HG03565 (cell line): ENCODE data around the gene ZG16B.

Experiments
- ATAC-seq: cut with Tn5 transposase; IDR thresholded peaks from one replicate; pipeline ENCODE4 v1.9.1; 2021; ENCODE audit warnings: mild to moderate bottlenecking, moderate library complexity; ENCODE audit not compliant: unreplicated experiment

Gene ZG16B

DNA sequence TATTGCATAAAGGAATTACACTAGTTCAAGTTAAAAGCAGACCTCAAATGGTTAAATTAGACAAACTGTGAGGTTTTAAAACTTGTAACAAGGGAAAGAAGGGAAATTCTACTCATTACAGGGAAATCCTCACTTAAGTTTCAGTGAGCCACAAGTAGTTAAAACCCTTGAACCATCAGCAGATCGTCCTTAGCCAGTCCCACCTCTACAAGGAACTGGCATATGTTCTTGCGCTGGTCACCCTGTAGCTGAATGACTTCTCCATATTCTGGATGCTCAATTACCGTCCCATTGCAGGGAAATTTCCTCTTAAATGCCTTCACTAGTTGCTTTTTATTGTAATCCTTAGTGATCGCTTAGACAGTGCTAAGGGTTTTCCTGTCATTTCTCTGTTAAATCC lies 7.6 kb upstream of the ZG16B start:
- ATAC-seq: no peak

GRCh38 chr16:2824626-2825025 lies 5.5 kb upstream of the ZG16B start:
- ATAC-seq: no peak

DNA sequence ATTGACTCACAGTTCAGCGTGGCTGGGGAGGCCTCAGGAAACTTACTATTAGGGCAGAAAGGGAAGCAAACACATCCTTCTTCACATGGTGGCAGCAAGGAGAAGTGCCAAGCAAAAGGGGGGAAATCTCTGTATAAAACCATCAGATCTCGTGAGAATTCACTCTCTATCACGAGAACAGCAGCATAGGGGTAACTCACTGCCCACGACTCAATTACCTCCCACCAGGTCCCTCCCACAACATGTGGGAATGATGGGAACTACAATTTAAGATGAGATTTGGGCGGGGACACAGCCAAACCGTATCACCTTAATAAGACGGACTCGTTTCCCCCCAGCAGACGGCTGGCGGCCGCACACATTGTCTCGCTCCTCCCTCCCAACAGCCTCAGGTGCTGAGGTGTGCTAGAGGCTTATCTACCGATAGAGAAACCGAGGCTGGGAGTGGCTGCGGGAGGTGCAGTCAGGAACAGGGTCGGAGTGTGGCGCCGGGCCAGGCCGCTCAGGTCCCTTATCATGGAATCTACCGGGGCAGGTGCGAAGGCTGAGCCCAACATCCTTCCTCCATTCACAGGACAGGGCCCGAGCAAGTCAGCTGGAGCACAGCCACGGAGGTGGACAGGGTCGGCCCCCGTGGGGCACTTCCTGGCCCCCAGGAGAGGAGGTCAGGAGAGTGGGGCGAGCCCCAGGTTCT lies 4.9 kb upstream of the ZG16B start:
- ATAC-seq: no peak

- no peak for ATAC-seq
Observed at GRCh38 chr16:2825906-2826305, 4.2 kb upstream of the ZG16B start.

DNA sequence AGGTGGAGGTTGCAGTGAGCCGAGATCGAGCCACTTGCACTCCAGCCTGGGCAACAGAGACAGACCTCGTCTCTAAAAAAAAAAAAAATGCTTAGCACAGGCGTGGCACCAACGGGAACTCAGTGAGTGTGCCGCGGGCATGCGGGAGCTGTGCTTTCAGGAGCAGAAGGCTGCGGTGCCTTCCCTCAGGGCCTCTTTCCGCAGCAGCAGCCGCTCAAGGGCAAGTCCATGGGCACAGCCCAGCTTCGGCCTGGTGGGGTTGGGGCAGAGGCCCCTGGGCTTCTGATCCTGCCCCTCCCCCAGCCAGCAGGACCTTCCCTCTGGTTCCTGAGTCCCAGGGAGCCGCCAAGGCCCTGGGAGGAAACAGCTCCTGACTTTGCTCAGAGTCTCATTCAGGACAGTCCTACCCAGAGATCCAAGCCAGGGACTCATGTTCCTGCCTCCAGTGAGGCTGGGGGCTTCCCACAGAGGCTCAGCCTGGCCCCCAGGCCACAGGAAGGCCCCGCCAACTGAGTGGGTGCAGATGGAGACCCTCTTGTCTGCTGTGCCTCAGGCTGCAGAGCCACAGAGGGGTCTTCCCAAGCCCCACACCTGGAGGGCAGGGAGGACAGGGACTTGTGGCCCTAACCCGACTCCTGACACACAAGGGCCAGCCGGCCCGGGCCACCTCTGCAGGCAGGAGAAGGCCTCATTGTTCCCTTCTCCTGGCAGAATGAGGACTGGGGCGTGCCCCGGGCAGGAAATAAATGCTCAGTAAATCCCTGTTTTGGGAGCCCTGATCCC lies 3.3 kb upstream of the ZG16B start:
- no peak for ATAC-seq

DNA sequence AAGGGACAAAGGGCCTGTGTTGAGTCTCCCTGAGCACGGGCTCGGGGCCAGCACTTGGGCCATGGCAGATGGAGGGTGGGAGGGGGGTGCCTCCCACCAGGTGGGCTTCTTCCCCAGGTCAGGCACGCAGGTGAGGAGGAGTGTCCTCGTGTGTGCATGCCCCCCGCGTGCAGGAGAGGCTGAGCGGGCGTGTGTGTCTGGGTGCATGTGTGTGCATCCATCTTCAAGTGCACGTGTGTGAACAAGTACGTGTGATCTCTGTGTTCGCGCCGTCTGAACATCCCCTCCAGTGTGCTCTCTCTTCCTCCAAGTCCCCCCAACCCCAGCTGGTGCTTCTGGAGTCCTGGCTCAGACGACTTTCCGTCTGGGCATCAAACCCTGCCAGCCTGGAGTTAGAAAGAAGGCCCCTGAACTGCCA lies 2.7 kb upstream of the ZG16B start:
- no peak for ATAC-seq

DNA sequence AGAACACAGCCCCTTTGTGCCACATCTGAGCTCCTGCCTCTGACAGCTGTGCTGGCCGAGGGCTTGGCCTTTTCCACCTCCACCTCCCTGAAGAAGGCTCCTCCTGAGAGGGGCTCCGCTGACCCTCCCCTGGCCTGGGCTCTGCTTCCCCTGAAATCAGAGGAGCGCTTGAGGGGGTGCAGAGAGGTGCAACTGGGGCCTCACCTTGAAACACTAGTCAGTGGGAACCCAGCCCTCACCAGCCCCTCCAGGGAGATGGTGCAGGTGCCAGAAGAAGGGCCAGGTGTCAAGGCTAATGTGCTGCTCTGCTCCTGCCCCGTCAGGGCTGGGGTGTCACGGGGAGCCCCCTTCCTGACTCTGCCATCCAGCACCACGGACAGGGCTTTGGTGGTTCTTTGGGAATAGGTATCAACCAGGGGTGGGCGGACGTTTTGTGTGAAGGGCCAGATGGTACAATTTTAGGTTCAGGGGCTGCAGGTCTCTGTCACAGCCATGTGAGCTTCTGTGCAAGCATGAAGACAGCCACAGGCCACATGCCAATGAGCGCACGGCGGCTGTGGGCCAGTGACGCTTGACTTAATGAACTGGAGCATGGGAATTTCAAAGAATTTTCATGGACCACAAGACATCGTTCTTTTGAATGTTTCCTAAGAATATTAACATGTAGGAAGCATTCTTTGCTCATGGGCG lies 2.1 kb upstream of the ZG16B start:
- ATAC-seq: no peak

GRCh38 chr16:2828521-2828840 lies 1.6 kb upstream of the ZG16B start:
- ATAC-seq: no peak

DNA sequence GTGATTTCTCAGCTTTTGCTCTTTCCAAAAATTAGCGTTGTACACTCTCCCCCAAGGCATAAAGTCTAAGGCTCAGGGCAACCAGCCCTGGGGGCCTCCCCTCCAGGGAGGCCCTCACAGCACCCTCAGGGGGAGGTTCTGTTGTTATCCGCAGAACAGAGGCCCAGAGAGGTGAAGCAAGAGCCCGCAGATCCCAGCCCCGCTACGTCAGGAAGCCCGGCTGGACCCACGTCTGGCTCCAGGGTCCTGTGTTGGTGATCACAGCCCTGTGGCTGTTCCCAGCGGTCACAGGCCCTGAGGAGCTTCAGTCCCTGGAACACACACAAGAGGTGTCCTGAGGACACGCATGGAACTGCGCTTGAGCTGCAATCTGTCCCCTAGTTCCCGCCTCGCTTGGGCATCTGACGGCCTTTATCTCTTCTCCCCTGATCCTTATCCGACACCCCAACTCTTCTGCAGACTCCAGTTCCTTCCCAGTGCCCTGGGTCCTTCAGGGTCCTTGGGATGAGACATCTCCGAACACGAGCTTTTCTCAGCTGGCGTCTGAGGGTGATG lies 1.1 kb upstream of the ZG16B start:
- ATAC-seq: no peak

GRCh38 chr16:2830355-2830695 lies 222 bp downstream of the ZG16B start:
- no peak for ATAC-seq

DNA sequence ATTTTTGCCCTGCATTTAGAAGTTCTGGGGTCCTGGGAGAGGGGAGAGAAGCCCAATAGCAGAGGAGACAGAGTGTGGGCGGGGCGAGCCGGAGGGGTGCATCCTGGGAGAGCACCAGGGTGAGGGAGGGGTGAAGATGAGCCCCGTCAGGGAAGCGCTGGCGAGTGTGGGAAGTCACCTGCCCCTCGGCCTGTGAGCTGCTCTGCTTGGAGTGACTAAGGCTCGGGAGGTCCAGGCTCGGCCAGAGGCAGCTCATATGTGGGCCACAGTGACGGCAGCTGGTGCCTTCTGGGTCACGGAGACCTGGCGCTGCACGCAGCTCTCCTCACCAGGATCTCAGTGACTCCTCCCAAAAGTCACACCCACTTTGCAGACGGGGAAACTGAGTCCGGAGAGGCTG lies 1.1 kb downstream of the ZG16B start:
- ATAC-seq: no peak

GRCh38 chr16:2833776-2834175 lies 3.7 kb downstream of the ZG16B start:
- ATAC-seq: no peak

DNA sequence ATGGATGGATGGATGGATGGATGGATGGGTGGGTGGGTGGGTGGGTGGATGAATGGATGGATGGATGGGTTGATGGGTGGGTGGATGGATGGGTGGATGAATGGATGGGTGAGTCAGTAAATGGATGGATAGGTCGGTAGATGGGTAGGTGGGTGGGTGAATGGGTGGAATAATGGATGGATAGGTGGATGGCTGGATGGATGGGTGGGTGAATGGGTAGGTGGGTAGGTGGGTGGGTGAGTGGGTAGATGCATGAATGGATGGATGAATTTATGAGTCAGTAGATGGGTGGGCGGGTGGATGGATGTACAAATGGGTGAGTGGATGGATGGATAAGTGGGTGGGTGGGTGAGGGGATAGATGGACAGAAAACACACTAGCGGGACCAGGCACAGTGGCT lies 4.9 kb downstream of the ZG16B start:
- ATAC-seq: no peak

DNA sequence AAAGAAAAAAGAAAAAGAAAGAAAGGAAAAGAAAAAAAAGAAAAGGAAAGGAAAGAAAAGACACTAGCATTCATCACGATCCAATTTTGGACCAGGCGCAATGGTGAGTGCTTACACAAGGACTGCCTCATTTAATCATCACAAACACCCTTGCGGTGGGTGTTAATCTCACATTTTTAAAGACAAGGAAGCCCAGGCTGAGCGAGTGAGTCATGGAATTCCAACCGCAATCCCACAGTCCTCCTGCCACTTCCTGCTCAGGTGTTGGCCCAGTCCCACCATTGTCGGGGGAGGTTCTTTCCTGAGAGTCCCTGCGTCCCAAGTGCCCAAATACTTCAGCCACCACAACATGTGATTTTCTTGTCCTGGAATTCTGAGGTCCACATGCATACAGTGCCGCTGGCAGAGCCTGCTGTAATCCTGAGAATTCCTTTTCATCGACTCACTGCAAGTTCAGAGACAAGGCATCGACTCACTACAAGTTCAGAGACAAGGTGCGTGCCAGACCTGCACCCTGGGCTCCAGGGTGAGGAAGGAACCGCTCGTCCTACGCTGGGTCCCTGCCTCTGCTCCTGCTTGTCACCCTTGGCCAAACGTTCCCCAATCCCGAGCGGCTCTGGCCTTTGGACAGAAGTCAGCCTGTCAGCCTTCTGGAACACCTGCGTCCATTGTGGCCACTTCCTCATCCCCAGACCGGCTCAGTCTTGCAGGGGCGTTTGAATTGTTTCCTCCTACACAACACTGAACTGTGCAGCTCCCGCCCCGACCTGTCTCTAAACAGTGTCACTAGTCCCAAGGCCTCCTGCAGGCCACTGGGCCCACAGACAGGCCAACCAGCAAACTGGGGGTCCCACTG lies 5.8 kb downstream of the ZG16B start:
- ATAC-seq: no peak

GRCh38 chr16:2836646-2837508 lies 6.8 kb downstream of the ZG16B start:
- ATAC-seq: no peak

- no peak for ATAC-seq
Observed at GRCh38 chr16:2838928-2839327, 8.8 kb downstream of the ZG16B start.

DNA sequence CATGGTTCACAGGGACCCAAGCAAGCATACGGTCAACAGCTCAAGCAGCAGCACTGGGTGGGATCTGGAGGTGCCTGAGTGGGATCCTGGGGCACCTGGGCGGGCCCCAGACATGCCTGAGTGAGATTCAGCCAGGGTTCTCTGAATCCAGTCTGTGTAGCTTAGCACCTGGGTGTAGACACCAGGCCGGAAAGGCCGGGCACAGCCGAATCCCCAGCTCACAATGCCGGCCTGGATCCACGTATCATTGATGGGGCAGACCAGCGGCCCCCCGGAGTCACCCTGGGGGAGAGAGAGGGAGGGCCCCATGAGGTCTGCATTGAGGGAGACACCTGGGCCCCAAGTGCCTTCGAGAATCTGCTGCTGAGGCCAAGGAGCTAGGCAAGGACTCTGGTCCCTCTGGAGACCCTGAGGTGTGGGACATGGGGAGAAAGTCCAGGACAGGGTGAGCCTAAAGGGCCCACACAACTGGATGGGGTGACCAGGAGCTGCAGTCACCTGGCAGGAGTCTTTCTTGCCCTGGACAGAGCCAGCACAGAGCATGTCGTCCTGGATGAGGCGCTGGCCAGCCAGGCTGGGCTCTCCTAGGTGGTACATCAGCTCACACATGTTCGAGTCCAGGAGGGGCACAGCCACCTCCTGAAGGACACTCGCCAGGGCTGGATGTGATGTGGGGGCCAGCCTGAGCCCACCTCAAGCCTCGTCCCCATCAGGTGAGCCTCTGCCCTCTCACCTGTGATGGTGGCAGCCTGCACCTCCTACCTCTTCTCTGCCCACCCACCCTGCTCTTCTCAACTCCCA lies 9.7 kb downstream of the ZG16B start:
- ATAC-seq: no peak

GRCh38 chr16:2840914-2841313 lies 10.8 kb downstream of the ZG16B start:
- ATAC-seq: no peak

DNA sequence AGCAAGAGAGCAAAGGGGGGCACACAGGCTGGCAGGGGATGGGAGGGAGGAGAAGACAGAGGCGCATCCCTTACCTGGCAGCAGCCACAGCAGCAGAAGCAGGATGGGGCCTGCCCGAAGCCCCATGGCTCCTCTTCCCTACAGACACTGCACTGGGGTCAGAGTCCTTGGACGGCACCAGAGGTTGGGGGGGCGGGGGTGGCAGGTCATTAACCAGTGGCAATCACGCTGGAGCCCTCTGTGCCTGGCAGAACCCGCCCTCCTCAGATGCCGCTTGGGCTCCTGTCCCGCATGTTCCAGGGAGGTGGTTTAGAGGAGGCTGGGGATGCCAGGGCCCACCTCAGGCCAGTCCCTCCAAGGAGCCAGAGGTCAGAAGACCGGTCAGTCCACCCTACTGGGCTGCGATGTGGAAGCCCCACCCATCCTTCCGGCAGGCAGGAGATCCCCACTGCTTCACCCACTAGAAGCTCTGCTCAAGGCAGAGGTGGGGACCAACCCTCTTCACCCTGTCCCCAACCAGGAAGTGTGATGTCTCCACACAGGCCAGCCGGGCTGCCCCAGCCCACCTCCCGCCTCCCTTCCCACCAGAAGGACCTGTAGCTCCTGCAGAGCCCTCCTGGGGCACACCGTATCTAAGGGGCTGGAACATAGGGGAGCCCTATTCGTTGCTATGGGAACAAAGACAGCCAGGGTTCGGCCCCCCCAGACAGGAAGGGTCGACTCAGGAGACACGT lies 11.7 kb downstream of the ZG16B start:
- no peak for ATAC-seq
